ENCODE data around the gene EFNA5. TPM values are rescaled to one million over a fixed set of nuclear protein-coding genes. Genes with fewer than 3 reads are reported as not detected.

The EFNA5 gene
- polyA plus RNA-seq, 1 of the 3 experiments (the other 2 are of a cell fraction): 0.81 TPM

DNA sequence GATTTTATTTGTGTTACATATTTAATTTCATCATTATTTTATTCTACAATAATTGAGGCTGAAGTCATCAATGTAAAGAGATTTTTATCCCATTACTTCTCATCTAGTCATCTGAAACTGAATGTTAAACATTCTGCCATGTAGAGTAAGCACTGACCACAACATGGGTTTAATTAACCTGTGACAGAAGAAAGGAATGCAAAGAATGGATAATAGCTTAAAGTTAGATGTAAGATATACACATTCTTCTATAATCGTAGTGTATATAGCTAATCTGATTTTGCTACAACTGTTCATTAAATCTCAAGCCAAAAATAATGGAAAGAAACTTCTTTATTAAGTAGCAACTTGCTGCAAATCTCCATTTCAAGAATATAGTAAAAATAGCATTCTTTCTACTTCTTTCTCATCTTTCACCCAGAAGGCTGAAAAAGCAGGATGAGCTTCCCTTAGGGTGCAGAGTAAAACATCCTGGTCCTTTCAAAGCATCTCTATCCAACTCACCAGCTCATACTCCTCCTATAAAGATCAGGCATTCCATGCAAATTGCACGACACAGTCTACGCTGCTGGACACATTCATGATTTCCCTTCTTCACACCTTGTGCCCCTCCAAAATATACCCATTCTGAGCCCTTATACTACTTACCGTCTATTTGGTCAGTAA, 115.2 kb downstream of the EFNA5 start (continued):
- TF ChIP-seq, protein P1, sequence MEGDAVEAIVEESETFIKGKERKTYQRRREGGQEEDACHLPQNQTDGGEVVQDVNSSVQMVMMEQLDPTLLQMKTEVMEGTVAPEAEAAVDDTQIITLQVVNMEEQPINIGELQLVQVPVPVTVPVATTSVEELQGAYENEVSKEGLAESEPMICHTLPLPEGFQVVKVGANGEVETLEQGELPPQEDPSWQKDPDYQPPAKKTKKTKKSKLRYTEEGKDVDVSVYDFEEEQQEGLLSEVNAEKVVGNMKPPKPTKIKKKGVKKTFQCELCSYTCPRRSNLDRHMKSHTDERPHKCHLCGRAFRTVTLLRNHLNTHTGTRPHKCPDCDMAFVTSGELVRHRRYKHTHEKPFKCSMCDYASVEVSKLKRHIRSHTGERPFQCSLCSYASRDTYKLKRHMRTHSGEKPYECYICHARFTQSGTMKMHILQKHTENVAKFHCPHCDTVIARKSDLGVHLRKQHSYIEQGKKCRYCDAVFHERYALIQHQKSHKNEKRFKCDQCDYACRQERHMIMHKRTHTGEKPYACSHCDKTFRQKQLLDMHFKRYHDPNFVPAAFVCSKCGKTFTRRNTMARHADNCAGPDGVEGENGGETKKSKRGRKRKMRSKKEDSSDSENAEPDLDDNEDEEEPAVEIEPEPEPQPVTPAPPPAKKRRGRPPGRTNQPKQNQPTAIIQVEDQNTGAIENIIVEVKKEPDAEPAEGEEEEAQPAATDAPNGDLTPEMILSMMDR (IDR thresholded peaks at IDR 0.05): no peak
- peak; percentile 91 for TF ChIP-seq TCF12 (IDR thresholded peaks at IDR 0.05)
- TF ChIP-seq, protein P2, sequence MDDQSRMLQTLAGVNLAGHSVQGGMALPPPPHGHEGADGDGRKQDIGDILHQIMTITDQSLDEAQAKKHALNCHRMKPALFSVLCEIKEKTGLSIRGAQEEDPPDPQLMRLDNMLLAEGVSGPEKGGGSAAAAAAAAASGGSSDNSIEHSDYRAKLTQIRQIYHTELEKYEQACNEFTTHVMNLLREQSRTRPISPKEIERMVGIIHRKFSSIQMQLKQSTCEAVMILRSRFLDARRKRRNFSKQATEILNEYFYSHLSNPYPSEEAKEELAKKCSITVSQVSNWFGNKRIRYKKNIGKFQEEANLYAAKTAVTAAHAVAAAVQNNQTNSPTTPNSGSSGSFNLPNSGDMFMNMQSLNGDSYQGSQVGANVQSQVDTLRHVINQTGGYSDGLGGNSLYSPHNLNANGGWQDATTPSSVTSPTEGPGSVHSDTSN (IDR thresholded peaks at IDR 0.05): peak; percentile 64
- TF ChIP-seq FOSL2 (IDR thresholded peaks at IDR 0.05; ENCODE audit: borderline replicate concordance, low read depth): peak; percentile 62; the same call in 1 of the 2 replicates
- TF ChIP-seq FOXJ3 (CRISPR knock-in tag; IDR thresholded peaks at IDR 0.05): no peak
- no peak for TF ChIP-seq CHD2 (IDR thresholded peaks at IDR 0.05; ENCODE audit: low read length, partially characterized antibody)
- no peak for TF ChIP-seq EZH2phosphoT487 (IDR thresholded peaks at IDR 0.05; ENCODE audit: borderline replicate concordance, low read depth)
- no peak for TF ChIP-seq GABPA (IDR thresholded peaks at IDR 0.05; ENCODE audit: low read depth)

DNA sequence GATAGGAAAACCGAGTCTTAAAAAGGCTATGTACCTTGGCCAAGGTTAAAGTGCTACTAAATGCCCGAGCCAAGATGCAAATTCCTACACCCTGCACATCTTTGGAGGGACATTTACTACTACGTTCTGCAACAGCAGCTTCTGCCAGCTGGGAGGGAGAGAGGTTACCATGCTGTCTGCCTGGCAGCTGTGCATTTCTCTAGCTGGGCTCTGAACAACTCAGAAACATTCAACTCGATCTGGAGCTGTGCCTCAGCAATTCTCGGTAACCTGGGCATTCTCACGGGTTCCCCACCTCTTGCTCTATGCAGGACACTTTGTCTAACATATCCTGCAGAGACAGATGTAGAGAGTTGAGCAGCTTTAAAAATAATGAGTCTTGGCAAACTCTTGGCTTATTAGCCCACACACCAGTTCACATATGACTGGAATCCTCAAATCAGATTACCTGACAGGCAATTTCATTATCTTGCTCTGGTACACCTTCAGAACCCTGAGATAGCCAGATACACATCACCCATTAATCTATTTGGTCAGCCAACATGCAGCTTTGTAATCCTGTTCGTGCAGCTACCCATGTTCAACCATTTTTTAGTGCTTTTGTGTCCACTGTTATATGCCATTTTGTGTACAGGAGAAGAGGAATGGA, 115.8 kb downstream of the EFNA5 start:
- TF ChIP-seq MEF2A (IDR thresholded peaks at IDR 0.05; ENCODE audit: borderline replicate concordance, low read depth) (no peak), CHD2 (IDR thresholded peaks at IDR 0.05; ENCODE audit: low read length, partially characterized antibody) (peak; percentile 56), RCOR1 (IDR thresholded peaks at IDR 0.05; ENCODE audit: low read length) (peak; percentile 89; the same call in 1 of the 2 replicates), JUND (IDR thresholded peaks at IDR 0.05) (no peak), NRF1 (IDR thresholded peaks at IDR 0.05; ENCODE audit: low read depth, low read length) (no peak), TEAD4 (IDR thresholded peaks at IDR 0.05; ENCODE audit: borderline replicate concordance, insufficient read depth) (no peak), GATA2 (CRISPR knock-in tag; IDR thresholded peaks at IDR 0.05) (peak; percentile 90), EP300 (IDR thresholded peaks at IDR 0.05; ENCODE audit: borderline replicate concordance in 1 of 2, low read depth in 1 of 2, low read length in 1 of 2) (peak in 1 of 2 experiments; percentile 91; a peak in 2 of 4 replicates)
- TF ChIP-seq, protein P3, sequence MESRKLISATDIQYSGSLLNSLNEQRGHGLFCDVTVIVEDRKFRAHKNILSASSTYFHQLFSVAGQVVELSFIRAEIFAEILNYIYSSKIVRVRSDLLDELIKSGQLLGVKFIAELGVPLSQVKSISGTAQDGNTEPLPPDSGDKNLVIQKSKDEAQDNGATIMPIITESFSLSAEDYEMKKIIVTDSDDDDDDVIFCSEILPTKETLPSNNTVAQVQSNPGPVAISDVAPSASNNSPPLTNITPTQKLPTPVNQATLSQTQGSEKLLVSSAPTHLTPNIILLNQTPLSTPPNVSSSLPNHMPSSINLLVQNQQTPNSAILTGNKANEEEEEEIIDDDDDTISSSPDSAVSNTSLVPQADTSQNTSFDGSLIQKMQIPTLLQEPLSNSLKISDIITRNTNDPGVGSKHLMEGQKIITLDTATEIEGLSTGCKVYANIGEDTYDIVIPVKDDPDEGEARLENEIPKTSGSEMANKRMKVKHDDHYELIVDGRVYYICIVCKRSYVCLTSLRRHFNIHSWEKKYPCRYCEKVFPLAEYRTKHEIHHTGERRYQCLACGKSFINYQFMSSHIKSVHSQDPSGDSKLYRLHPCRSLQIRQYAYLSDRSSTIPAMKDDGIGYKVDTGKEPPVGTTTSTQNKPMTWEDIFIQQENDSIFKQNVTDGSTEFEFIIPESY (IDR thresholded peaks at IDR 0.05; ENCODE audit: borderline replicate concordance, low read depth): no peak
- TF ChIP-seq, protein P4, sequence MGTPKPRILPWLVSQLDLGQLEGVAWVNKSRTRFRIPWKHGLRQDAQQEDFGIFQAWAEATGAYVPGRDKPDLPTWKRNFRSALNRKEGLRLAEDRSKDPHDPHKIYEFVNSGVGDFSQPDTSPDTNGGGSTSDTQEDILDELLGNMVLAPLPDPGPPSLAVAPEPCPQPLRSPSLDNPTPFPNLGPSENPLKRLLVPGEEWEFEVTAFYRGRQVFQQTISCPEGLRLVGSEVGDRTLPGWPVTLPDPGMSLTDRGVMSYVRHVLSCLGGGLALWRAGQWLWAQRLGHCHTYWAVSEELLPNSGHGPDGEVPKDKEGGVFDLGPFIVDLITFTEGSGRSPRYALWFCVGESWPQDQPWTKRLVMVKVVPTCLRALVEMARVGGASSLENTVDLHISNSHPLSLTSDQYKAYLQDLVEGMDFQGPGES (IDR thresholded peaks at IDR 0.05; ENCODE audit: low read depth, low read length): no peak
- ChIA-PET CTCF (interaction anchor here (1.0 to 2.3 kb wide), 2 partner anchors 17 to 34 kb away, joined by 3 to 9 read pairs; no protein-coding TSS in a partner anchor), POLR2A (interaction anchor here (0.9 to 2.0 kb wide), 3 partner anchors 20 to 117 kb away, joined by 3 to 10 read pairs (median 3); no protein-coding TSS in a partner anchor)
- peak; percentile 27 for DNase-seq
- no peaks in the 10 kb centered on the region for H4K20me1 ChIP-seq (ENCODE audit: insufficient read depth)
- peaks cover 9% of the 10 kb centered on the region for H3F3A ChIP-seq (replicated peaks; ENCODE audit: insufficient read depth)
- H3K4me2 ChIP-seq: peak overlapping the region; percentile 47
- 33% methylated on average over 7 of the region's 7 CpGs for WGBS (ENCODE audit: low lambda C conversion rate)
- H3K4me3 ChIP-seq (ENCODE audit: low read depth in 2 of 2, low read length in 1 of 2): no peak overlapping the region; a peak in 2 of 4 replicates
- H3K9me3 ChIP-seq: no peaks in the 10 kb centered on the region
- H3K79me2 ChIP-seq (ENCODE audit: insufficient read depth): no peaks in the 10 kb centered on the region
- no peaks in the 10 kb centered on the region for H3K36me3 ChIP-seq (replicated peaks in 1 of 2; ENCODE audit: control insufficient read depth in 1 of 2, insufficient read depth in 2 of 2, low read length in 1 of 2)
- H3K27me3 ChIP-seq (ENCODE audit: insufficient read depth): no peaks in the 10 kb centered on the region
- H2AFZ ChIP-seq (ENCODE audit: low read depth): 0 out of 2 replicates have a peak overlapping the region, but pooled peaks have one; percentile 41
- peak overlapping the region; percentile 6 to 65; a peak in 2 of 4 replicates for H3K27ac ChIP-seq (ENCODE audit: low read depth in 2 of 2, low read length in 1 of 2)
- no peaks in the 10 kb centered on the region for H3K9me2 ChIP-seq
- H3K4me1 ChIP-seq (ENCODE audit: control insufficient read depth in 1 of 2, insufficient read depth in 2 of 2, low read depth in 1 of 2, low read length in 1 of 2): peaks cover 12 to 32% of the 10 kb centered on the region in 2 experiments; a peak in 3 of 4 replicates
- H3K9ac ChIP-seq: no peak overlapping the region

Data from SK-N-SH (cell line).